ENCODE data around the gene ARMC9.
A peak's percentile ranks its signal among the peaks of the same experiment; 100 is the strongest.

GRCh38 chr2:231227310-231228162 lies 29.1 kb downstream of the ARMC9 start:
- no peak for TF ChIP-seq EZH2 (IDR thresholded peaks at IDR 0.05; ENCODE audit: borderline replicate concordance, low read depth, low read length, poor library complexity, severe bottlenecking)
- TF ChIP-seq CTCF (conservative IDR thresholded peaks at IDR 0.05; ENCODE audit: low read depth, low read length), result peak; percentile 83
